CD14-positive monocyte (primary cell): Measurements from ENCODE around the gene PXDN. TPM values are rescaled to one million over a fixed set of nuclear protein-coding genes. Genes with fewer than 3 reads are reported as not detected.

ENCODE experiments used
- DNase-seq, 3 donors: peaks; one replicate each; pipeline ENCODE4 v3.0.0-alpha.2; 2011 to 2022
- H2AFZ ChIP-seq: 2 replicates; pipeline ENCODE4 v1.6.0; 2012; ENCODE audit warnings: mild to moderate bottlenecking, low read depth, low read length, inconsistent platforms; ENCODE audit not compliant: insufficient read depth, poor library complexity, severe bottlenecking
- H3K27ac ChIP-seq, 2 donors: 1 replicate in 1 of 2; 2 replicates in 1 of 2; pipeline ENCODE4 v1.5.1; 2012 to 2013; ENCODE audit warnings: low read length in 2 of 2, control low read depth in 1 of 2, inconsistent platforms in 1 of 2, low read depth in 1 of 2, mild to moderate bottlenecking in 1 of 2
- H3K27me3 ChIP-seq, 2 donors: one replicate each; pipeline versions ENCODE4 v1.6.0 to v1.6.1; 2011 to 2013; ENCODE audit warnings: low read length in 2 of 2; ENCODE audit not compliant: control insufficient read depth in 2 of 2, insufficient read depth in 2 of 2
- H3K36me3 ChIP-seq, 2 donors: replicated peaks in 1 of 2; 1 replicate in 1 of 2; 2 replicates in 1 of 2; pipeline versions ENCODE4 v1.5.1 to v1.6.1; 2012 to 2013; ENCODE audit warnings: low read length in 2 of 2, control low read depth in 1 of 2, inconsistent platforms in 1 of 2, mild to moderate bottlenecking in 1 of 2; ENCODE audit not compliant: insufficient read depth in 2 of 2, control insufficient read depth in 1 of 2
- H3K4me1 ChIP-seq, 2 donors: 1 replicate in 1 of 2; 2 replicates in 1 of 2; pipeline versions ENCODE4 v1.5.1 to v1.6.1; 2012 to 2013; ENCODE audit warnings: low read length in 2 of 2, control low read depth in 1 of 2, inconsistent platforms in 1 of 2, mild to moderate bottlenecking in 1 of 2, moderate library complexity in 1 of 2; ENCODE audit not compliant: insufficient read depth in 2 of 2, control insufficient read depth in 1 of 2
- H3K4me2 ChIP-seq: replicated peaks from 2 replicates; pipeline ENCODE3; 2012; ENCODE audit warnings: low read length, moderate library complexity, mild to moderate bottlenecking; ENCODE audit not compliant: poor library complexity, severe bottlenecking; ENCODE audit errors: extremely low read depth
- H3K4me3 ChIP-seq, 3 experiments: fragments of 200-600 bp in 1 of 3; sonication (generic) in 1 of 3; replicated peaks in 1 of 3; 1 replicate in 2 of 3; 2 replicates in 1 of 3; pipeline ENCODE4 v1.5.1; 2011 to 2013; ENCODE audit warnings: low read length in 3 of 3, mild to moderate bottlenecking in 3 of 3, control low read depth in 2 of 3, low read depth in 2 of 3, inconsistent platforms in 1 of 3, moderate library complexity in 1 of 3
- H3K79me2 ChIP-seq: 2 replicates; pipeline ENCODE4 v1.6.0; 2012; ENCODE audit warnings: mild to moderate bottlenecking, control low read depth, inconsistent platforms, low read length, moderate library complexity; ENCODE audit not compliant: insufficient read depth
- H3K9ac ChIP-seq: 2 replicates; pipeline ENCODE4 v1.6.0; 2017; ENCODE audit warnings: low read length, mild to moderate bottlenecking; ENCODE audit not compliant: insufficient read depth, poor library complexity, severe bottlenecking
- H3K9me3 ChIP-seq, 2 donors: replicated peaks in 1 of 2; 1 replicate in 1 of 2; 2 replicates in 1 of 2; pipeline versions ENCODE4 v1.5.1 to v1.6.1; 2012 to 2013; ENCODE audit warnings: low read length in 2 of 2, control low read depth in 1 of 2; ENCODE audit not compliant: control insufficient read depth in 1 of 2, insufficient read depth in 1 of 2
- H4K20me1 ChIP-seq: 2 replicates; pipeline ENCODE4 v1.6.0; 2012; ENCODE audit warnings: mild to moderate bottlenecking, low read length, control low read depth, moderate library complexity; ENCODE audit not compliant: insufficient read depth
- H3K27ac Mint-ChIP-seq, 7 donors: one replicate each; pipeline ENCODE4 v1.8.0; 2020; ENCODE audit warnings: mild to moderate bottlenecking in 7 of 7, mixed read lengths in 7 of 7, moderate library complexity in 6 of 7, inconsistent platforms in 2 of 7
- H3K27me3 Mint-ChIP-seq, 3 donors: one replicate each; pipeline ENCODE4 v1.8.0; 2021 to 2022; ENCODE audit warnings: low read depth in 3 of 3, mild to moderate bottlenecking in 3 of 3, mixed read lengths in 3 of 3, moderate library complexity in 3 of 3, inconsistent platforms in 1 of 3
- H3K36me3 Mint-ChIP-seq, 2 donors: one replicate each; pipeline ENCODE4 v1.8.0; 2020; ENCODE audit warnings: mixed read lengths in 2 of 2, inconsistent platforms in 1 of 2, mild to moderate bottlenecking in 1 of 2
- H3K4me1 Mint-ChIP-seq: one replicate; pipeline ENCODE4 v1.8.0; 2020; ENCODE audit warnings: mild to moderate bottlenecking, mixed read lengths
- H3K4me3 Mint-ChIP-seq, 2 donors: one replicate each; pipeline ENCODE4 v1.8.0; 2020; ENCODE audit warnings: mild to moderate bottlenecking in 2 of 2, mixed read lengths in 2 of 2, moderate library complexity in 1 of 2
- H3K9me3 Mint-ChIP-seq, 7 donors: one replicate each; pipeline ENCODE4 v1.8.0; 2020 to 2022; ENCODE audit warnings: mixed read lengths in 7 of 7, mild to moderate bottlenecking in 6 of 7, moderate library complexity in 6 of 7, inconsistent platforms in 2 of 7
- CTCF ChIP-seq: fragments of 200-600 bp; IDR thresholded peaks from one replicate; pipeline ENCODE4 v1.8.0; 2022; ENCODE audit warnings: antibody characterized with exemption, mild to moderate bottlenecking
- WGBS: methylation state at CpG from one replicate; pipeline ENCODE4 v1.1.5; 2013; ENCODE audit warnings: missing lambda C conversion rate; ENCODE audit not compliant: insufficient coverage; 5-methylcytosine and 5-hydroxymethylcytosine counted together
- intact Hi-C, 2 donors: fragments of 100-400 bp; cut with micrococcal nuclease; formaldehyde crosslinking; loops; one replicate each; pipeline versions ENCODE4 v1.15.0 to v1.15.1; 2023
- polyA plus RNA-seq, 3 donors: library from polyadenylated mRNA; depleted of rRNA in 1 of 3; unstranded in 2 of 3; stranded (reverse) in 1 of 3; fragments of 300-500 nt in 2 of 3; fragments of >200 nt in 1 of 3; fragmentation: Illumina TruSeq in 2 of 3; gene quantifications; 1 replicate in 2 of 3; 2 replicates in 1 of 3; pipeline ENCODE4 v1.2.3, GENCODE V29; 2012 to 2021

PXDN gene
- polyA plus RNA-seq, 3 donors = not detected

- peaks cover 3 to 7% (median 5%) of the 10 kb centered on the region in 3 donors for H3K27me3 Mint-ChIP-seq
- TF ChIP-seq CTCF = no peak
- no peak overlapping the region for H3K4me2 ChIP-seq
- peaks cover 0 to 9% of the 10 kb centered on the region in 2 donors for H3K27me3 ChIP-seq
- no peaks in the 10 kb centered on the region for H3K79me2 ChIP-seq
- H3K36me3 ChIP-seq = no peaks in the 10 kb centered on the region
- H3K9me3 ChIP-seq = no peaks in the 10 kb centered on the region
- H3K9me3 Mint-ChIP-seq = peaks cover 0 to 2% (median 0%) of the 10 kb centered on the region in 7 donors
- no peak overlapping the region for H3K27ac ChIP-seq
- DNase-seq = no peak
- no peaks in the 10 kb centered on the region for H3K4me1 ChIP-seq
- H3K4me3 Mint-ChIP-seq = no peak overlapping the region
- no peaks in the 10 kb centered on the region for H4K20me1 ChIP-seq
- intact Hi-C loops = no loop called here
- H3K4me1 Mint-ChIP-seq = no peaks in the 10 kb centered on the region
- no peak overlapping the region for H3K4me3 ChIP-seq
- 98% methylated on average over 5 of the region's 7 CpGs for WGBS
- no peak overlapping the region for H2AFZ ChIP-seq
- no peaks in the 10 kb centered on the region for H3K36me3 Mint-ChIP-seq
- no peak overlapping the region for H3K27ac Mint-ChIP-seq
- H3K9ac ChIP-seq = no peak overlapping the region
Observed at GRCh38 chr2:1607236-1607920, 136.9 kb downstream of the PXDN start.

GRCh38 chr2:1606421-1607235 lies 137.7 kb downstream of the PXDN start:
- no peaks in the 10 kb centered on the region for H3K9me3 ChIP-seq
- H3K4me3 ChIP-seq = no peak overlapping the region
- no peak overlapping the region for H3K4me2 ChIP-seq
- no peak overlapping the region for H2AFZ ChIP-seq
- intact Hi-C loops = no loop called here
- Mint-ChIP-seq H3K36me3 (no peaks in the 10 kb centered on the region), H3K4me1 (no peaks in the 10 kb centered on the region), H3K4me3 (no peak overlapping the region), H3K9me3 (no peaks in the 10 kb centered on the region), H3K27ac (peak overlapping the region in 1 of 7 donors; percentile 48), H3K27me3 (peaks cover 3 to 7% (median 5%) of the 10 kb centered on the region in 3 donors)
- no peaks in the 10 kb centered on the region for H3K36me3 ChIP-seq
- H3K4me1 ChIP-seq = no peaks in the 10 kb centered on the region
- no peak overlapping the region for H3K9ac ChIP-seq
- H3K27ac ChIP-seq = no peak overlapping the region
- DNase-seq = no peak
- H4K20me1 ChIP-seq = no peaks in the 10 kb centered on the region
- TF ChIP-seq CTCF = no peak
- WGBS = 70% methylated on average over 10 of the region's 15 CpGs
- no peaks in the 10 kb centered on the region for H3K79me2 ChIP-seq
- H3K27me3 ChIP-seq = peaks cover 0 to 9% of the 10 kb centered on the region in 2 donors
